AG04450 (cell line): ENCODE data around the gene RILPL1. TPM values are rescaled to one million over a fixed set of nuclear protein-coding genes. Genes with fewer than 3 reads are reported as not detected.
A peak's percentile ranks its signal among the peaks of the same experiment; 100 is the strongest.
"Not testable (repeated sequence)": the region's sequence is repeated elsewhere in the genome, so short reads cannot be mapped to it uniquely, and the experiment has no call there.

Experiments used
- CTCF ChIA-PET: fragments of 300-600, 350-600 bp; formaldehyde crosslinking; extraction: SDS; loops from one replicate; lab custom pipeline; 2022; ENCODE audit warnings: antibody characterized with exemption, inconsistent platforms; lab: Charles Lee
- POLR2A ChIA-PET: fragments of 350-600 bp; formaldehyde crosslinking; extraction: SDS; loops from one replicate; lab custom pipeline; 2021; ENCODE audit warnings: antibody characterized with exemption, inconsistent platforms; lab: Yijun Ruan, JAX
- DNase-seq: peaks from one replicate; pipeline ENCODE4 v3.0.0-alpha.2; 2011; ENCODE audit warnings: low read depth, low spot score
- H3K27ac ChIP-seq: one replicate; pipeline ENCODE4 v1.5.1; 2012; ENCODE audit warnings: low read depth, low read length, control low read depth
- H3K27me3 ChIP-seq: one replicate; pipeline ENCODE4 v1.6.0; 2012; ENCODE audit warnings: low read length; ENCODE audit not compliant: control insufficient read depth, insufficient read depth
- H3K4me3 ChIP-seq: 2 replicates; pipeline ENCODE4 v1.5.1; 2011; ENCODE audit warnings: mild to moderate bottlenecking, low read depth, low read length, control low read depth
- H3K9me3 ChIP-seq: 2 replicates; pipeline ENCODE4 v1.5.1; 2012; ENCODE audit warnings: low read length; ENCODE audit not compliant: control insufficient read depth, insufficient read depth
- CTCF ChIP-seq: IDR thresholded peaks from 2 replicates; pipeline ENCODE4 v1.5.1; 2011; ENCODE audit warnings: low read depth, low read length, control low read depth, inconsistent platforms
- polyA plus RNA-seq: library from polyadenylated mRNA; depleted of rRNA; stranded (reverse); fragments of >200 nt; gene quantifications from 2 replicates; pipeline ENCODE4 v1.2.3, GENCODE V29; 2011

Gene RILPL1
- polyA plus RNA-seq, 1 experiment: 18.7 TPM

- no peak; the same call in 1 of the 2 replicates for TF ChIP-seq CTCF
- ChIA-PET CTCF (no interaction called here), POLR2A (interaction anchor here (0.7 to 2.1 kb wide), 5 partner anchors 9 to 89 kb away, joined by 3 to 11 read pairs (median 6); partner anchors contain the start of gene KMT5A)
- DNase-seq: peak; percentile 49
- Histone ChIP-seq H3K27me3 (no peaks in the 10 kb centered on the region), H3K9me3 (no peaks in the 10 kb centered on the region; the same call in 1 of the 2 replicates), H3K27ac (peak within 1 kb of the TSS; percentile 99), H3K4me3 (peak within 1 kb of the TSS; percentile 90)
Observed at GRCh38 chr12:123457980-123458779, 75.3 kb downstream of the RILPL1 start, which contains the start of gene SNRNP35. SNRNP35 (plus strand) TSS chr12:123458139; CDS start chr12:123465541, 7,402 bp downstream.

- no peaks in the 10 kb centered on the region for H3K27me3 ChIP-seq
- ChIA-PET POLR2A (no interaction called here), CTCF (no interaction called here)
Observed at GRCh38 chr12:123453165-123453564, 80.4 kb downstream of the RILPL1 start.

GRCh38 chr12:123452276-123452550 lies 81.3 kb downstream of the RILPL1 start:
- DNase-seq, H3K27ac ChIP-seq, H3K9me3 ChIP-seq, H3K4me3 ChIP-seq, POLR2A ChIA-PET, H3K27me3 ChIP-seq: not testable (repeated sequence)
- CTCF ChIA-PET: interaction anchor here (0.5 kb wide), 1 partner anchor 66 kb away, joined by 4 read pairs; no protein-coding TSS in a partner anchor

More at GRCh38 chr12:123453165-123453564, 80.4 kb downstream of the RILPL1 start:
- TF ChIP-seq CTCF: no peak
- no peak overlapping the region for H3K27ac ChIP-seq
- no peaks in the 10 kb centered on the region for H3K9me3 ChIP-seq
- no peak for DNase-seq
- no peak overlapping the region for H3K4me3 ChIP-seq

- no peaks in the 10 kb centered on the region for H3K9me3 ChIP-seq
- no peak for TF ChIP-seq CTCF
- no peak for DNase-seq
- no peak overlapping the region for H3K27ac ChIP-seq
- ChIA-PET POLR2A (no interaction called here), CTCF (no interaction called here)
- H3K27me3 ChIP-seq: no peaks in the 10 kb centered on the region
- no peak overlapping the region for H3K4me3 ChIP-seq
Observed at GRCh38 chr12:123450636-123451035, 82.9 kb downstream of the RILPL1 start.

- H3K9me3 ChIP-seq: no peaks in the 10 kb centered on the region
- no peaks in the 10 kb centered on the region for H3K27me3 ChIP-seq
- H3K4me3 ChIP-seq: no peak overlapping the region
- ChIA-PET CTCF (no interaction called here), POLR2A (interaction anchor here (0.5 kb wide), 1 partner anchor 8 kb away, joined by 4 read pairs; the partner anchor contains the start of gene SNRNP35)
- no peak overlapping the region for H3K27ac ChIP-seq
- no peak for TF ChIP-seq CTCF
- DNase-seq: no peak
Observed at GRCh38 chr12:123449856-123450255, 83.7 kb downstream of the RILPL1 start.
